SU-DHL-6 (cell line): ENCODE results near the gene ZDHHC20.

Source experiments
- CTCF ChIP-seq: fragments of 200-600 bp; sonication (generic); IDR thresholded peaks from one replicate; pipeline ENCODE4 v1.5.1; 2017; ENCODE audit warnings: antibody characterized with exemption, mild to moderate bottlenecking, low read length, moderate library complexity; ENCODE audit not compliant: insufficient read depth, poor library complexity, severe bottlenecking
- EZH2phosphoT487 ChIP-seq: fragments of 200-600 bp; sonication (generic), shearing (Covaris generic); conservative IDR thresholded peaks from 2 replicates; pipeline ENCODE4 v1.6.1; 2018; ENCODE audit warnings: mild to moderate bottlenecking, antibody characterized with exemption, low read length, moderate library complexity, mixed read lengths

DNA sequence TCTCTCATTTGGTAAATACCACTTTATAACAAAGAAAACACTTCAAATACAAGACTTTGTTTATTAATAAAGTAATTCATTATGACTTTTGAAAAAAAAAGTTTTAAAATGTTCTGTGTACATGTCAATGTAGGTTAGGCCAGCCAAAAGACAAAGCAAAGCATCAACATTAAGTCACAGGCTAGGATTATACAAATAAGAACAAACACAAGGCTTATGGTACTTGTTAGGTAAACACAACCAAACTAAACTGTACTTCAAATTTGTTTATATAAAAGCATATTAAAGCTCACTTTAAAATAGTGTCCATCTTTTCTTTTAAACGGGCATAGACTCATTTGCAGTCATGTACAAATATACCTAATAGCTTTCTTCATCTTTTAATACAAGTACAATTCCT is 86.6 kb downstream of the ZDHHC20 start:
- TF ChIP-seq CTCF (no peak), EZH2phosphoT487 (no peak)
